GM04503 (cell line): Measurements from ENCODE around the gene POM121L2.
"Not testable (repeated sequence)": the region's sequence is repeated elsewhere in the genome, so short reads cannot be mapped to it uniquely, and the experiment has no call there.

Experiments
- DNase-seq: peaks from one replicate; pipeline ENCODE4 v3.0.0-alpha.2; 2012; ENCODE audit warnings: low read depth

POM121L2 gene

GRCh38 chr6:27293436-27294098 is 18.5 kb downstream of the POM121L2 start:
- DNase-seq = no peak

DNA sequence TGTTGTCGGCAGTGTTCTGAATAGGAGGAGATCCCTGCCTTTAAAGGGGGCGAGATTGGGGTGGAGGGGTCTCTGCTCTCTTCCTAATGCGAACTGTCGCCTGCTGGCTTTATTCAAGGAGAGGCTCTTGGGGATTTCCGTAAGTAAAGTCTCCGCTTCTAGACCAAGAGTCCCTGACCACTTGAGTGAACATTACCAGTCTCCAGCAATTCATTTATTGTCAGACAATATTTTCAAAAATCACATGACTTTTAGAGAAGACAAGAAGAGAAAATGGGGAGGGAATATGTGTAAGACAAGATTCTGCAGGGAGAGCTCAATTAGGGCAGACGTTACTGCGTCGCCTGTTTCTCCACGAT is 21.2 kb downstream of the POM121L2 start:
- DNase-seq = no peak

DNA sequence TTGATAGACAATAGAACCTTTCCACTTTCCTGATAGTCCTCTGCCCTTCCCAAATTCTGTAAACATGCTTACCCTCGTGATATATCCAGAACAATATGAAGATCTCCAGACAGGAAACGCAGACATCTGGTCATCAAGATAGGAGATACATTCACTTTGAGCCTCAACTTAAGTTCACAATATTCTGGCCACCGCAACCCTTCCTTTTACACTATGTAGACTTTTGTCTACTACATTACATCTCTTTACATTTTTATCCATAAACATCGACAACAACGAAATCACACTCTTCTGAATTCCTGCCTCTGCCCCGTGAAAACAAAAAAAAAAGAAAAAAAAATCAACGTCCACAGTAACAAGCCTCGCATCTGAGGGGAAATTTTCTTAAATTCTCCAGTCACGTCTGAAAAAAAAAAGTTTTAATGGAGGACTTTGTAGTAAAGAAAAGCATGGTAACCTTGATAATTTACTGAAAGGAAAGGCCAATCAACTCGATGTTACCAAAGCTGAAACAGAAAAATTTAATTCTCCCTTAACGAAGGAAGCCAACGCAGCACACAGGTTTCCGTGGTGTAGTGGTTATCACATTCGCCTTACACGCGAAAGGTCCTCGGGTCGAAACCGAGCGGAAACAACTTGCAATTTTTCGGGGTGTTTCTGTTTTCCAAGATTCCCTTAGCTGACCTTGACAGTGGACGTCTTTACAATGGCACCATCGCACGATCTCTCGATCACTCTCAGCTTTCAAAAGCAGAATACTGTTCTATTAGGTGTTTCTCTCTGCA is 21.8 kb downstream of the POM121L2 start:
- no peak for DNase-seq

GRCh38 chr6:27288136-27289044 is 23.7 kb downstream of the POM121L2 start:
- DNase-seq = no peak

DNA sequence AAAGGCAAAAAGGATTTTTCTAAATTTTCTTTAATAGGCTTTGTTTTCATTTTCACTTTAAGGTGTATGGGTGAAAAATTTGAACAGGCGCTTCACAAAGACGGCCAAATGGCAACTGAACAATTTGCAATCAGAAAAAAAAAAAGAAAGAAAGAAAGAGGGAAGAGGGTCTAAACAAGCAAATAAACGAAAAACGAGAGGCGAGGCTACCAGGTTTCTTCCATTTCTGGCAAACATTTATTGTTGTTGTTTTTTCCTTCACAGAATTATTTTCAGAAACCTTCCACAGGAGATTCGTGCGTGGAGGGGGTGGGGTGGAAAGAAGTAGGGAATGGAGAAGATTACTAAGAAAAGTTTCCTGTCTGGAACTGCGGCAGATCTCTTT is 24.3 kb downstream of the POM121L2 start:
- DNase-seq = no peak

DNA sequence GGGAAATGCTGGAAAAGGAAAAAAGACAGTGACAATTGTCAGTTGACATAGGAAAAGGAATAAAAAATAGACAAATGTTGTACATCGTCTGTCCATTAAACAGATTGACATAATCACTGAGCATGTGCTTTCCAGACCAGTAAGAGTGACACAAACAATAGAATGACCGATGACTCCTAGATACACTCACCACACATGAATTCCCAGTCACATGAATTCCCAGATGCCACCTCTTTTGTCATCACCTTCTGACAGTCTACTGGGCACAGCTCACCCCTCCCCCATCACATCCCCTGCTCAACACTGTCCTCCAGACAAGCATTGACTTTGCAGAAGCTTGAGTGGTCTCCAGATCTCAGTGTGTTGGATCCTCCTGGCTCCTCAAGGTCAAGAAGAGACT is 25.9 kb downstream of the POM121L2 start:
- no peak for DNase-seq

DNA sequence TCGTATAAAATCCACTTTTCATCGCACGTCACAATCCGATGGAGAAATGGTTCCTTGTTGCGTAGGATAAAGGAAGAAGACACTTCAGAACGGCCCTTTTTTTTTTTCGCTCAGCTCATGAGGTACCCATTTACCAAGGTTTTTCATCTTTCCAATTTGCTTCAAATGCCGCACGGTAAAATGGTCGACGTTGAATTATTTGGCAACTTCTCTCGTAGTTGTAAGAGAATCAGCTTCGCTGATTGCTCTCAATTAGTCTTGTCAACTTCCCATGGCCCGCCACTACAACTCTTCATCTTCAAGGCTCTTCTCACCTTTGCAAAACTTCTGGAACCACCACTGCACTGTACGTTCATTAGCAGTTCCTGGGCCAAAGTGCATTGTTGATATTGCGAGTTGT is 28.8 kb downstream of the POM121L2 start:
- DNase-seq = no peak

- DNase-seq = no peak
These were observed 30.5 kb downstream of the POM121L2 start for GRCh38 chr6:27281569-27281968.

DNA sequence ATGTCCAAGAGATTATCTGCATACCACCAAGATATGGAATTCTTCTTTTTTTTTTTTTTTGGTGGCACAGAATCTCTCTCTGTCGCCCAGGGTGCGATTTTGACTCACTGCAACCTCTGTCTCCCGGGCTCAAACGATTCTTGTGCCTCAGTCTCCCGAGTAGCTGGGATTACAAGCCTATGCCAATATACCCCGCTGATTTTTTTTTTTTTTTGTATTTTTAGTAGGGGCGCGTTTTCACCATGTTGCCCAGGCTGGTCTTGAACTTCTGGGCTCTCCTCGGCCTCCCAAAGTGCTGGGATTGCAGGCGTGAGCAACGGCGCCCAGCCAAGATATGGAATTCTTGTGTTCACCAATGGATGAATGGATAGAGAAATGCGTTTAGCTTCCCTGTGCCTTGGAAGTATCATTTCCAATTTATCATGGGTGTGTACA is 31.0 kb downstream of the POM121L2 start:
- DNase-seq = no peak

- no peak for DNase-seq
These were observed 31.5 kb downstream of the POM121L2 start for GRCh38 chr6:27280540-27281000.

DNA sequence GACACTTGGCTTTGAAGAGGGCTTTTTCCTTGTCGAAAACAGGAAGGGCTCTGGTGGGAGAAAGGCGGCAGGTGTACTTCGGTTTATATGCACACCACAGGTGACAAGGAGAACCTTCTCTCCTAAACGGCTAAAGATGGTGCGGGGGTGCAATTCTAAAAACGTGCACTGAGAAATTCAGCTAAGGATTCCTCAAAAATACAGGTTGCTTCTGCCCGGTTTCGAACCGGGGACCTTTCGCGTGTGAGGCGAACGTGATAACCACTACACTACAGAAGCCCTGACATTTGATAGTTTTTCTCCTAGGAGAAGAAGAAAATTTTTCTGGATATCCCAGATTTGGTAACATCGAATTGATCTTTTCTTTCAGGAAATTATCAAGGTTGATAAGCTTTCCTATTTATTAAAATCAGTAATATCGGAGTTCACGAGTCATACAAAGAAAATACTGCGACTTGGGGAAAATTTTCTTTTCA is 32.0 kb downstream of the POM121L2 start:
- DNase-seq = no peak

DNA sequence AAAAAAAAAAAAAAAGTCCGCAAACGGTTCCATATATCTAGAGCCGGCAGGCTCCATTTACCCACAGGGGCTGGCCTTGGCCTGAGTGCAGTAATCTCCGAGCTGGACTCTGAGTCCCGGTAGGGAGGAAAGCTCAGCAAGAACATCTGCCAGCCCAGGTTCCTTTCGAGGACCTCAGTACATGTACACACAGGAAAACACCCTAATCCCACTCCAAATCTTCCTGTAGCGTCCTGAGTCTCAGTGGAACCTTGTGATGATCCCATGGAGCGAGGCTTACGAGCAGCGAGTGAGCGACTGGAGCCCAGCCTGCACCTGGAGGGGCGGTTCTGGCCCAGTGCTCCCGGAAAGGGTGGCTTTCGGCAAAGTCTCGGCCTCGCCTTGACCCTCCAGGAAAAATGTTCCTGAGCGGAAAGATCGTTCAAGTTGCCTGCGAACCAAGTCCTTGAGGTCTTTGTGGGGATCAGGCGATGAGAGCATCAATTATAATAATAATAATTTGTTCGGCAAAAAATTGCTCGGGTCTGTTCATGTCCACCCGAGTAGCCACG is 32.5 kb downstream of the POM121L2 start:
- no peak for DNase-seq

GRCh38 chr6:27275025-27275956 is 36.8 kb downstream of the POM121L2 start:
- no peak for DNase-seq

- no peak for DNase-seq
These were observed 38.3 kb downstream of the POM121L2 start for GRCh38 chr6:27273783-27274182.

DNA sequence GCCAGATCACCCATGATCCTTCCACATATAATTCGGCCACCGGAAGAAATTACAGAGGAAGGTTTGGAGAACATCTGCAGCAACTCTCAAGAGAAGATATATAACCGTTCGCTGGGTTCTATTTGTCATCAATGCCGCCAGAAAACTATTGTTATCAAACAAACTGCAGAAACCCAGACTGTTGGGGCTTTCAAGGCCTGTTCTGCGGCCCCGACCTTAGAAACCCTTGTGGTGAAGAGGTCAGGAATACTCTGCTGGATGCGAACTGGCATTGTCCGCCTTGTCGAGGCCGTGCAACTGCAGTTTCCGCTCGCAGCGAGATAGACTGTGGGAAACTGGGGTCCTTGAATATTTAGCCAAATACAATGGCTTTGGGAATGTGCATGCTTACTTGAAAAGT is 43.3 kb downstream of the POM121L2 start:
- no peak for DNase-seq

DNA sequence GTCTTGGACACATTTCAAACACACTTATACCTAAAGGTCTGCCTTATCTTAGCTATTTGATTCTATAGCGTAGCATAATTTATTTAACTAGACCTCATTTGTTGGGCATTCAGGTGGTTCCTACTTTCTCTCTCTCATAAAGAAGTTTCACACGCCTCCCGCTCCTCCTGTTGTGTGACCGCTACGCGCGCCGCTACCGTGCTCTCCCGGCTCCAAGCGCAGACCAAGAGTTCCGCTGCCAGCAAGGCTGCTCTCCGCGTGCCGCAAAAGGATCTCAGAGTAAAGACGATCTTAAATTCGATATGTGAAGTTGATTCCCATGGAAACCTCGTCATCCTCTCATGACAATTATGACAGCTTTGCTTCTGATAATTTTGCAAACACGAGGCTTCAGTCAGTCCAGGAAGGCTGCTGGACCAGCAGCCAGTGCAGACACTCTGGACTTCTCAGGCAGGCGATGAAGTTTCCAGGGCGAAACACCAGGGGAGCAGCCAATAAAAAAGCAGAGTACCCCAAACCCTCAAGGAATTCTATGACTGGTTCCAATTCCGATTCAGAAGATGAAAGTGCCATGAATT is 44.1 kb downstream of the POM121L2 start:
- no peak for DNase-seq

- DNase-seq = not testable (repeated sequence)
These were observed 45.1 kb downstream of the POM121L2 start for GRCh38 chr6:27267003-27267402.

- no peak for DNase-seq
These were observed 48.2 kb downstream of the POM121L2 start for GRCh38 chr6:27263886-27264285.

DNA sequence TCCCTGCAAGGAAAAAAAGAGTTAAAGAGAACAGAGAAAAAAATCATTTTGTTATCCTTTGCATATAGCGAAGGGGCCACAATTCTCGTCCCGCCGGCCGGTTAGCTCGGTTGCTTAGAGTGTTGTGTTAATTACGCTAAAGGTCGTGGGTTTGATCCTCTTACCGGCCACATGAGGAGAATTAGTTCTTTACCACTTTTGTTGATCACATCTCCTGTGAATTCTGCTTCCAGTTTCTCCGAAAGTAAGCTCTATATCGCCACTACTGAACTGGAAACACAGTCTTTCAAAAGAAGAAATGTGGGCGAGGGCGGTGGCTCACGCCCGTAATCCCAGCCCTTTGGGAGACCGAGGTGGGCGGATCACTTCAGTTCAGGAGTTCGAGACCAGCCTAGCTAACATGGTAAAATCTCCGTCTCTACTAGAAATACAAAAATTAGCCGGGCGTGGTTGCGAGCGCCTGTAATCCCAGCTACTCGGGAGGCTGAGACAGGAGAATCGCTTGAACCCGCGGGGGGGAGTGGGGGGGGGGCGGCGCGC is 51.2 kb downstream of the POM121L2 start:
- no peak for DNase-seq

GRCh38 chr6:27260369-27260768 is 51.7 kb downstream of the POM121L2 start:
- DNase-seq = no peak
